Neuronal stem cell (in vitro differentiated cells): Measurements from ENCODE around the gene CIITA.
A peak's percentile ranks its signal among the peaks of the same experiment; 100 is the strongest.

ENCODE experiments used
- DNase-seq: peaks from one replicate; pipeline ENCODE4 v3.0.0-alpha.2; 2013; ENCODE audit warnings: low spot score
- H2AFZ ChIP-seq: one replicate; pipeline ENCODE4 v1.6.1; 2013; ENCODE audit warnings: mild to moderate bottlenecking, low read length, inconsistent platforms
- H2AK5ac ChIP-seq: 2 replicates; pipeline ENCODE4 v1.6.1; 2013; ENCODE audit warnings: low read depth, mild to moderate bottlenecking, inconsistent platforms, low read length, moderate library complexity, mixed read lengths
- H2BK120ac ChIP-seq: 2 replicates; pipeline ENCODE4 v1.6.1; 2013; ENCODE audit warnings: low read depth, mild to moderate bottlenecking, inconsistent platforms, low read length, moderate library complexity, mixed read lengths
- H2BK12ac ChIP-seq: one replicate; pipeline ENCODE4 v1.6.1; 2013; ENCODE audit warnings: low read length, inconsistent platforms
- H2BK15ac ChIP-seq: 2 replicates; pipeline ENCODE4 v1.6.1; 2013; ENCODE audit warnings: mild to moderate bottlenecking, low read length, inconsistent platforms, mixed read lengths
- H2BK5ac ChIP-seq: one replicate; pipeline ENCODE4 v1.6.1; 2013; ENCODE audit warnings: inconsistent platforms, mild to moderate bottlenecking, low read length, moderate library complexity
- H3K14ac ChIP-seq: one replicate; pipeline ENCODE4 v1.6.1; 2013; ENCODE audit warnings: low read length, inconsistent platforms
- H3K18ac ChIP-seq: 2 replicates; pipeline ENCODE4 v1.6.1; 2013; ENCODE audit warnings: low read length, inconsistent platforms
- H3K23ac ChIP-seq: 2 replicates; pipeline ENCODE4 v1.6.1; 2013; ENCODE audit warnings: low read depth, mild to moderate bottlenecking, mixed read lengths, low read length, inconsistent platforms; ENCODE audit not compliant: poor library complexity
- H3K27ac ChIP-seq: replicated peaks from 3 replicates; pipeline ENCODE4 v1.5.1; 2013; ENCODE audit warnings: low read length, inconsistent platforms
- H3K27me3 ChIP-seq, 3 experiments: 2 replicates each; pipeline ENCODE4 v1.6.1; 2013; ENCODE audit warnings: low read length in 3 of 3, mild to moderate bottlenecking in 2 of 3, inconsistent platforms in 1 of 3, low read depth in 1 of 3, mixed read lengths in 1 of 3, moderate library complexity in 1 of 3; ENCODE audit not compliant: control insufficient read depth in 3 of 3, insufficient read depth in 3 of 3
- H3K36me3 ChIP-seq, 2 donors: replicated peaks in 1 of 2; 2 replicates each; pipeline ENCODE4 v1.6.1; 2013; ENCODE audit warnings: low read length in 2 of 2; ENCODE audit not compliant: control insufficient read depth in 2 of 2, insufficient read depth in 2 of 2
- H3K4ac ChIP-seq: 2 replicates; pipeline ENCODE4 v1.6.1; 2013; ENCODE audit warnings: inconsistent platforms, mild to moderate bottlenecking, low read length, moderate library complexity
- H3K4me1 ChIP-seq, 2 donors: 1 replicate in 1 of 2; 2 replicates in 1 of 2; pipeline ENCODE4 v1.6.1; 2013; ENCODE audit warnings: low read length in 2 of 2, low read depth in 1 of 2; ENCODE audit not compliant: control insufficient read depth in 2 of 2, insufficient read depth in 1 of 2
- H3K4me2 ChIP-seq: one replicate; pipeline ENCODE4 v1.6.1; 2013; ENCODE audit warnings: mild to moderate bottlenecking, low read length, inconsistent platforms; ENCODE audit not compliant: insufficient read depth, poor library complexity, severe bottlenecking
- H3K4me3 ChIP-seq, 2 donors: 2 replicates each; pipeline ENCODE4 v1.5.1; 2013; ENCODE audit warnings: low read length in 2 of 2, mild to moderate bottlenecking in 2 of 2, inconsistent platforms in 1 of 2, moderate library complexity in 1 of 2
- H3K79me1 ChIP-seq: one replicate; pipeline ENCODE4 v1.6.1; 2013; ENCODE audit warnings: low read depth, mild to moderate bottlenecking, inconsistent platforms, low read length, moderate library complexity
- H3K9ac ChIP-seq: one replicate; pipeline ENCODE4 v1.6.1; 2013; ENCODE audit warnings: mild to moderate bottlenecking, low read depth, low read length, inconsistent platforms; ENCODE audit not compliant: poor library complexity
- H3K9me3 ChIP-seq, 2 donors: replicated peaks in 1 of 2; 2 replicates each; pipeline versions ENCODE3 to v1.6.1; 2013; ENCODE audit warnings: low read length in 2 of 2, mild to moderate bottlenecking in 2 of 2, inconsistent platforms in 1 of 2, low read depth in 1 of 2, mixed read lengths in 1 of 2, moderate library complexity in 1 of 2; ENCODE audit not compliant: control insufficient read depth in 2 of 2, insufficient read depth in 1 of 2
- H4K8ac ChIP-seq: one replicate; pipeline ENCODE4 v1.6.1; 2013; ENCODE audit warnings: low read depth, mild to moderate bottlenecking, inconsistent platforms, low read length, moderate library complexity
- H4K91ac ChIP-seq: one replicate; pipeline ENCODE4 v1.6.1; 2013; ENCODE audit warnings: low read length, low read depth, mild to moderate bottlenecking, inconsistent platforms; ENCODE audit not compliant: poor library complexity
- WGBS, 2 donors: extraction: QIAGEN DNeasy Blood & Tissue Kit; methylation state at CpG; one replicate each; pipeline ENCODE4 v1.1.7; 2013; ENCODE audit warnings: missing lambda C conversion rate in 2 of 2, mixed read lengths in 1 of 2; ENCODE audit not compliant: insufficient read length in 2 of 2, insufficient replicate concordance in 1 of 2; ENCODE audit errors: extremely low coverage in 2 of 2; 5-methylcytosine and 5-hydroxymethylcytosine counted together

The CIITA gene

DNA sequence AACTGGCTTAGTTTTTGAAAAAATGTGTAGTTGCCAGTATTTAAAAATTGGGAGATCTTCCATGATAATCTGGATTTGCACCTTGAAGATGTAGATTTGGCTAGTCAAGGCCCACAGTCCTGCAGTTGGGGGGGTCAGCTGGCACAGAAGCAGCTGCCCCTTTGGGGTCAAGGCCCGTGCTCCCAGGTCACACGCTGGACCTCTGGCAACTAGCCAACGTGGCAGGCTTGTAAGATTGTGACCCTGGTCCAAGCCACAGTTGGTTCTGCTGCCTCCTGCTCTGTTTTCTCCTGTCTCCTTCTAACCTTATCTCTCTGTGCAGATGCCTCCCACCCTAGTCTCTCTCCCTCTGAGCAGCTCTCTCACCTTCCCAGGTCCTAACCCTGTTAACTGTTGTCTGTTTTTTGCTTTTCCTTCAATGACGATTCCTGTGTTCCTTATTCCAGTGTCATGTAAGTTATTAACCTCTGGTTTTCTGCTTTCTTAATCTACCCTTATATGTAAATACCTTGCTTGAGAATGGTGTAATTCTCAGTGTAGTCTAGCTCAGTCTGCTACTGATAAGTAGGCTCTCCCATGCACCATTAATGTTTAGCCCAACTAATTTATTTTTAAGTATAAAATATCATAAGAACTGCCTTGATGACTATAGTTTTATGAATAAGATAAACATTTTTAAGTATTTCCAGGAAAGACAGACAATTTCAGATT lies 95.3 kb downstream of the CIITA start:
- Histone ChIP-seq H3K27ac (no peak overlapping the region), H4K8ac (no peak overlapping the region), H3K4me2 (no peak overlapping the region), H2BK12ac (no peak overlapping the region), H3K4ac (no peak overlapping the region), H2AFZ (no peak overlapping the region), H3K14ac (no peak overlapping the region), H2AK5ac (peak overlapping the region; percentile 16), H3K79me1 (no peaks in the 10 kb centered on the region), H2BK120ac (no peak overlapping the region), H4K91ac (no peak overlapping the region), H2BK15ac (no peak overlapping the region), H3K9ac (no peak overlapping the region), H3K18ac (no peak overlapping the region), H3K23ac (no peak overlapping the region), H3K4me1 (peaks cover 3 to 21% of the 10 kb centered on the region in 2 donors), H3K27me3 (no peaks in the 10 kb centered on the region), H2BK5ac (no peak overlapping the region), H3K9me3 (no peaks in the 10 kb centered on the region), H3K36me3 (peaks cover 2 to 42% of the 10 kb centered on the region in 2 donors), H3K4me3 (no peak overlapping the region)
- WGBS, 2 donors: no CpG with 5 or more reads among the region's 4 CpGs
- DNase-seq: no peak

DNA sequence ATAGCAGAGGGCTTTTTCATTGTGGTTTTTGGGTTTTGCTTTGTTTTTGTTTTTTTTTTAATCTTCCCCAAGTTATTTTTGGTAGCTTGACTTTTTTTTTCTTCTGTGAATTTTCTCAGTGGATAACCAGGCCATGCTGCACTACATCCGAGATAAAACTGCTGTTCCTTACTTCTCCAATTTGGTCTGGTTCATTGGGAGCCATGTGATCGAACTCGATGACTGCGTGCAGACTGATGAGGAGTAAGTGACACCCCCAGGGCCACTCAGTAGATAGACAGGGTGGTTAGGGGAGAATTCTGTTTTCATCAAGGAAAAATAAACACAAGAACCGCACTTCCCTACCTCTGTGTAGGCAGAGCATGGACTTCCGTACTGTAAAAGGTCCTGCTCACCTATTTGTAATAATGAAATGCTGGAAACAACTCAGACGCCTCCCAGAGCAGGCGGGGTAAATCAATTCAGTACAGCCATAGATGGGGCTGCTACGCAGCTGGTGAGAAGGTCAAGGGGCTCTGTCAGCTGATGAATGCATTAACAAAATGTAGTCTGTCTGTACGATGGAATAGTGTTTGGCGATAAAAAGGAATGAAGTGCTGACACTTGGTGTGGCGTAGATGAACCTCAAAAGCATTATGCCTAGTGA lies 95.9 kb downstream of the CIITA start:
- Histone ChIP-seq H3K36me3 (peaks cover 3 to 47% of the 10 kb centered on the region in 2 donors), H4K91ac (no peak overlapping the region), H2AK5ac (no peak overlapping the region), H3K9ac (no peak overlapping the region), H3K18ac (no peak overlapping the region), H2BK12ac (no peak overlapping the region), H4K8ac (no peak overlapping the region), H3K27me3 (no peaks in the 10 kb centered on the region), H2BK120ac (no peak overlapping the region), H3K9me3 (no peaks in the 10 kb centered on the region), H2BK5ac (no peak overlapping the region), H2AFZ (no peak overlapping the region), H3K14ac (no peak overlapping the region), H3K4ac (no peak overlapping the region), H3K79me1 (no peaks in the 10 kb centered on the region), H3K4me2 (no peak overlapping the region), H2BK15ac (no peak overlapping the region), H3K27ac (no peak overlapping the region), H3K23ac (no peak overlapping the region), H3K4me1 (peaks cover 4 to 21% of the 10 kb centered on the region in 2 donors), H3K4me3 (no peak overlapping the region)
- DNase-seq: no peak
- WGBS, 2 donors: no CpG with 5 or more reads among the region's 12 CpGs

DNA sequence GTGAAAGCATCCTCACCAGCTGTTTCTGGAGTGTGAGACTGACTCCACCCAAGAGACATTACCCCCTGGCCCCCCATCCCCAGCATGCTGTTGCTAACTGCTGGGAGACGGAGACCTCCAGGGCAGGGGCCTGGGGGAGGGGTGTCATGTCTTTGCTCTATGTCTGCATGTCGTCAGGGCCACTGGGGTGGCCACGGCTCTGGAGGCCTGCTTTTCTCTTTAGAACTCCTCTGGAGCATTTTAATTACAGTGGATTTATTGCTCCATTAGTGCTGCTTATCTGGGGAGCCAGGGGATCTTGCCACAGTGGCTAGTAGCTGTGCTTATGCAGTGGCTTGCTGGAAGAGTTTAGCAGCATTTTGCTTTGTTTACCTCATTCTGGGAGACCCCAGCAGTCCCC lies 99.6 kb downstream of the CIITA start:
- no CpG with 5 or more reads among the region's 3 CpGs for WGBS, 2 donors
- H4K8ac ChIP-seq: no peak overlapping the region
- DNase-seq: no peak

GRCh38 chr16:10978124-10978523 lies 101.1 kb downstream of the CIITA start:
- no peak overlapping the region for H2AK5ac ChIP-seq
- no peak overlapping the region for H3K4me3 ChIP-seq
- no peak overlapping the region for H4K8ac ChIP-seq
- H4K91ac ChIP-seq: no peak overlapping the region
- no peaks in the 10 kb centered on the region for H3K27me3 ChIP-seq
- H3K4ac ChIP-seq: no peak overlapping the region
- no peak overlapping the region for H3K27ac ChIP-seq
- H2BK12ac ChIP-seq: no peak overlapping the region
- no peaks in the 10 kb centered on the region for H3K9me3 ChIP-seq
- peak overlapping the region; percentile 10 for H3K9ac ChIP-seq
- H3K36me3 ChIP-seq: peaks cover 1 to 43% of the 10 kb centered on the region in 2 donors
- no peak for DNase-seq
- H3K4me1 ChIP-seq: peaks cover 22 to 27% of the 10 kb centered on the region in 2 donors
- no peak overlapping the region for H2AFZ ChIP-seq
- no peak overlapping the region for H2BK120ac ChIP-seq
- no peak overlapping the region for H3K23ac ChIP-seq
- H3K18ac ChIP-seq: peak overlapping the region; percentile 48
- H2BK5ac ChIP-seq: no peak overlapping the region
- H2BK15ac ChIP-seq: peak overlapping the region; percentile 45
- no CpG with 5 or more reads among the region's 6 CpGs for WGBS, 2 donors
- H3K79me1 ChIP-seq: no peaks in the 10 kb centered on the region
- no peak overlapping the region for H3K4me2 ChIP-seq
- no peak overlapping the region for H3K14ac ChIP-seq

More for the DNA sequence above, 99.6 kb downstream of the CIITA start:
- Histone ChIP-seq H3K18ac (no peak overlapping the region), H3K9me3 (no peaks in the 10 kb centered on the region), H3K36me3 (peaks cover 1 to 46% of the 10 kb centered on the region in 2 donors), H2AK5ac (no peak overlapping the region), H3K14ac (no peak overlapping the region), H2BK12ac (no peak overlapping the region), H2AFZ (no peak overlapping the region), H3K4me3 (no peak overlapping the region), H3K23ac (no peak overlapping the region), H3K27me3 (no peaks in the 10 kb centered on the region), H3K9ac (no peak overlapping the region), H2BK5ac (no peak overlapping the region), H2BK15ac (no peak overlapping the region), H3K4me2 (no peak overlapping the region), H4K91ac (no peak overlapping the region), H2BK120ac (no peak overlapping the region), H3K4me1 (peaks cover 18 to 35% of the 10 kb centered on the region in 2 donors), H3K4ac (no peak overlapping the region), H3K27ac (no peak overlapping the region), H3K79me1 (no peaks in the 10 kb centered on the region)
